Thyroid gland (tissue), 4 donors: Measurements from ENCODE around the gene EPHA1.

Experiments
- POLR2A ChIP-seq, 2 donors: fragments of 450-650 bp; IDR thresholded peaks; one replicate each; pipeline ENCODE4 v1.6.1; 2017; ENCODE audit warnings: antibody characterized with exemption in 2 of 2, mild to moderate bottlenecking in 2 of 2, moderate library complexity in 1 of 2
- TF ChIP-seq, protein P1 (sequence below), 6 experiments: fragments of 200-600 bp in 3 of 6; fragments of 450-650 bp in 3 of 6; sonication (generic) in 3 of 6; IDR thresholded peaks; one replicate each; pipeline ENCODE4 v1.5.1; 2016 to 2019; ENCODE audit warnings: antibody characterized with exemption in 6 of 6, mild to moderate bottlenecking in 2 of 6, inconsistent platforms in 1 of 6, moderate library complexity in 1 of 6

DNA sequence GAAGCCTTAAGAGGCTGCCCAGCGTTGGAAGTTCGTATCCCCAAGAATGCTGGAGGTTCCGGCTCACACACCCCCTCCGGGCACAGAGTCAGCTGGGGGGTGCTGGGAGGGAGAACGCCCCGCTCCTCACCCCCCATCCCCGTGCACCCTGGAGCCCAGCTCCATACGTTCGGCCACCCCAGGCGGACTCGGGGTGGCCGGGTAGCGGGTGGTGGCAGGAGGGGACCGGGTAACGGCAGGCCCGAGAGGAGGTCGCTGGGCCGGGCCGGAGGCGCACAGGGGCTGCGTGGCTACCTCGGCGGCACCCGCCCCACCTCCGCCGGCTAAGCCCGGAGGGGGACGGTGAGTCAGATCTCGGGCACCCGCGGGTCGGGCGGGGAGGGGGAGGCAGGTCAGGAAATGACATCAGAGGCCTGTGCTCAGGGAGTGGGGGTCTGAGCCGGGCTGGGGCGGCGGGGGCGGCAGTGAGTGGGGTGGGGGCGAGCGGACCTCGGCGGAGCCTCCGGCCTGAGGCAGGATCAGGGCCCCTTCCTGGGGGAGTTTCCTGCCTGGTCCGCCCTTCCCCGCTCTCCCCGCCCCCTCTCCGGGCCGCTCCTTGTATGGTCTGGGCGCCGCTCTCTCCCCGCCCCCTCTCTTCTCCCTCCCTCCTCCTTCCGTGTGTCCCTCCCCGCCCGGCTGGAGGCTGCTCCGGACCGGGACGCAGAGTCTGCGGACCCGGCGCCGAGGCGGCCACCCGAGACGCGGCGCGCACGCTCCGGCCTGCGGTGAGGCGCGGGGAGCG is 27.8 kb downstream of the EPHA1 start, which contains the start of gene ZYX:
- TF ChIP-seq, protein P1, sequence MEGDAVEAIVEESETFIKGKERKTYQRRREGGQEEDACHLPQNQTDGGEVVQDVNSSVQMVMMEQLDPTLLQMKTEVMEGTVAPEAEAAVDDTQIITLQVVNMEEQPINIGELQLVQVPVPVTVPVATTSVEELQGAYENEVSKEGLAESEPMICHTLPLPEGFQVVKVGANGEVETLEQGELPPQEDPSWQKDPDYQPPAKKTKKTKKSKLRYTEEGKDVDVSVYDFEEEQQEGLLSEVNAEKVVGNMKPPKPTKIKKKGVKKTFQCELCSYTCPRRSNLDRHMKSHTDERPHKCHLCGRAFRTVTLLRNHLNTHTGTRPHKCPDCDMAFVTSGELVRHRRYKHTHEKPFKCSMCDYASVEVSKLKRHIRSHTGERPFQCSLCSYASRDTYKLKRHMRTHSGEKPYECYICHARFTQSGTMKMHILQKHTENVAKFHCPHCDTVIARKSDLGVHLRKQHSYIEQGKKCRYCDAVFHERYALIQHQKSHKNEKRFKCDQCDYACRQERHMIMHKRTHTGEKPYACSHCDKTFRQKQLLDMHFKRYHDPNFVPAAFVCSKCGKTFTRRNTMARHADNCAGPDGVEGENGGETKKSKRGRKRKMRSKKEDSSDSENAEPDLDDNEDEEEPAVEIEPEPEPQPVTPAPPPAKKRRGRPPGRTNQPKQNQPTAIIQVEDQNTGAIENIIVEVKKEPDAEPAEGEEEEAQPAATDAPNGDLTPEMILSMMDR (IDR thresholded peaks at IDR 0.05) = no peak
- TF ChIP-seq POLR2A (IDR thresholded peaks at IDR 0.05) = peak; percentile 65 to 81
